Gastroesophageal sphincter (tissue), 4 donors: ENCODE results near the gene AMDHD1. TPM values are rescaled to one million over a fixed set of nuclear protein-coding genes. Genes with fewer than 3 reads are reported as not detected.

Experiments used
- ATAC-seq: fragments of 150-250 bp; one replicate; pipeline ENCODE4 v1.9.1; 2016; ENCODE audit warnings: mild to moderate bottlenecking, moderate library complexity
- H3K27ac ChIP-seq, 4 donors: fragments of 200-600 bp; sonication (generic) in 3 of 4; 1 replicate in 3 of 4; 2 replicates in 1 of 4; pipeline ENCODE4 v1.5.1; 2016 to 2019
- H3K27me3 ChIP-seq: fragments of 200-600 bp; sonication (generic); one replicate; pipeline ENCODE4 v1.5.1; 2019
- H3K36me3 ChIP-seq, 2 donors: fragments of 200-600 bp; sonication (generic); one replicate each; pipeline ENCODE4 v1.5.1; 2019; ENCODE audit warnings: control low read depth in 1 of 2
- H3K4me1 ChIP-seq, 3 donors: fragments of 200-600 bp; sonication (generic); 1 replicate in 2 of 3; 2 replicates in 1 of 3; pipeline ENCODE4 v1.5.1; 2016 to 2019; ENCODE audit warnings: control low read depth in 2 of 3
- H3K4me3 ChIP-seq, 2 donors: fragments of 200-600 bp; sonication (generic); one replicate each; pipeline ENCODE4 v1.5.1; 2019; ENCODE audit warnings: mild to moderate bottlenecking in 1 of 2, moderate library complexity in 1 of 2
- H3K9me3 ChIP-seq, 3 donors: fragments of 200-600 bp; sonication (generic); one replicate each; pipeline ENCODE4 v1.5.1; 2017 to 2019; ENCODE audit warnings: control low read depth in 2 of 3
- EP300 ChIP-seq: sonication (generic); formaldehyde crosslinking; IDR thresholded peaks from one replicate; pipeline ENCODE4 v1.6.1; 2017; ENCODE audit warnings: antibody characterized with exemption, mild to moderate bottlenecking
- POLR2A ChIP-seq, 2 donors: fragments of 450-650 bp; IDR thresholded peaks; one replicate each; pipeline ENCODE4 v1.6.1; 2017; ENCODE audit warnings: antibody characterized with exemption in 2 of 2, mild to moderate bottlenecking in 2 of 2, moderate library complexity in 1 of 2
- POLR2AphosphoS5 ChIP-seq: sonication (generic); formaldehyde crosslinking; IDR thresholded peaks from one replicate; pipeline ENCODE4 v1.6.1; 2017; ENCODE audit warnings: antibody characterized with exemption
- WGBS, 2 donors: methylation state at CpG; one replicate each; pipeline ENCODE4 v1.1.5; 2018; ENCODE audit warnings: low coverage in 1 of 2; 5-methylcytosine and 5-hydroxymethylcytosine counted together
- total RNA-seq, 4 donors: library from RNA; depleted of rRNA; stranded (reverse); fragments of >200 nt; gene quantifications; one replicate each; pipeline ENCODE4 v1.1.0, GENCODE V29; 2016
- TF ChIP-seq, protein P1 (sequence below), 4 experiments: fragments of 200-600 bp in 2 of 4; fragments of 450-650 bp in 2 of 4; sonication (generic) in 1 of 4; IDR thresholded peaks; one replicate each; pipeline ENCODE4 v1.5.1; 2017 to 2019; ENCODE audit warnings: antibody characterized with exemption in 4 of 4, mild to moderate bottlenecking in 2 of 4, moderate library complexity in 2 of 4

AMDHD1 gene
- total RNA-seq, 4 donors from 2014 or later, result 0.40 to 1.8 (median 1.0) TPM; not detected in 1

DNA sequence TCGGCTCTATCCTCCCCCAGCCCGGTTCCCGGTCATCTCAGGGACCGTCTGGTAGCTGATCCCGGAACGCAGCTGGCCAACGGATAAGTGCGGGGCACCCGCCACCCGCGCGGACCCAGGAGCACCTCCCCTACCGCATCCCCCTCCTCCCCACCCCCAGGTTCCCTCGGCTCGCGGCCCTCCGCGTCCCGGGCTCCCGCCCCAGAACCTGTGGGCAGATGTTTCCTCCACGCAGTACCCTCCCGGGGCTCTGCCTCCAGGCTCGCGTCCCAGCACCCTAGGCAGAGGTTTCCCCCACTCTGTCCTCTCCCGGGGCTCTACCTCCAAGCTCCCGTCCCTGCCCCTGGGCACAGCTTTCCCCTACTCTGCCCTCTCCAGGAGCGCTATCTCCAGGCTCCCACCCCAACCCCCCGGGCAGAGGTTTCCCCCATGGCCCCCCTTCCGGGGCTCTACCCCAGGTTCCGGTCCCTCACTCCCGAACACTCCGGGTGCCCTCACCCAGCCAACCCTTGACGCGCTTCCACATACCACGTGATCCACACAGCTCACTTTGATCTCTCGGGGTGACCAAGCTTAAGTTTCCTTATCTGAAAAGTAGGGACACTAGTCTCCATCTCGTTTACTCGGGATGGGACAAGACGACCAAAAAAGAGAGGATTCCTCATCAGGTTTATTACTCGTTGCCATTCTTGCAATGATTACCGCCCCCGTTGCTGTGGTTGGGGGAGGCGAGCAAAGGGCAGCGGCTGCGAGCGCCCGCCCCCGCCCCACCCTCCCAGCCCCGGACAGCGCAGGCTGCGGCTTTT lies 404 bp upstream of the AMDHD1 start, which contains the start of gene CCDC38:
TSS of gene CCDC38 (minus strand) at position 91 of the 806 bp plus-strand sequence. CDS start 6,105 bp downstream, outside the sequence.
- Histone ChIP-seq H3K9me3 (no peaks in the 10 kb centered on the region), H3K27me3 (no peaks in the 10 kb centered on the region), H3K27ac (peak within 1 kb of the TSS; percentile 4 to 93 (median 90)), H3K4me1 (peaks cover 0 to 17% (median 0%) of the 10 kb centered on the region in 3 donors), H3K4me3 (peak within 1 kb of the TSS; percentile 81 to 88), H3K36me3 (no peaks in the 10 kb centered on the region)
- 0% methylated on average over 2 to 8 of the region's 51 CpGs for WGBS, 2 donors
- ATAC-seq, result peak; percentile 97
- TF ChIP-seq, protein P1, sequence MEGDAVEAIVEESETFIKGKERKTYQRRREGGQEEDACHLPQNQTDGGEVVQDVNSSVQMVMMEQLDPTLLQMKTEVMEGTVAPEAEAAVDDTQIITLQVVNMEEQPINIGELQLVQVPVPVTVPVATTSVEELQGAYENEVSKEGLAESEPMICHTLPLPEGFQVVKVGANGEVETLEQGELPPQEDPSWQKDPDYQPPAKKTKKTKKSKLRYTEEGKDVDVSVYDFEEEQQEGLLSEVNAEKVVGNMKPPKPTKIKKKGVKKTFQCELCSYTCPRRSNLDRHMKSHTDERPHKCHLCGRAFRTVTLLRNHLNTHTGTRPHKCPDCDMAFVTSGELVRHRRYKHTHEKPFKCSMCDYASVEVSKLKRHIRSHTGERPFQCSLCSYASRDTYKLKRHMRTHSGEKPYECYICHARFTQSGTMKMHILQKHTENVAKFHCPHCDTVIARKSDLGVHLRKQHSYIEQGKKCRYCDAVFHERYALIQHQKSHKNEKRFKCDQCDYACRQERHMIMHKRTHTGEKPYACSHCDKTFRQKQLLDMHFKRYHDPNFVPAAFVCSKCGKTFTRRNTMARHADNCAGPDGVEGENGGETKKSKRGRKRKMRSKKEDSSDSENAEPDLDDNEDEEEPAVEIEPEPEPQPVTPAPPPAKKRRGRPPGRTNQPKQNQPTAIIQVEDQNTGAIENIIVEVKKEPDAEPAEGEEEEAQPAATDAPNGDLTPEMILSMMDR (IDR thresholded peaks at IDR 0.05), result no peak
- peak in 1 of 2 donors; percentile 15 for TF ChIP-seq POLR2A (IDR thresholded peaks at IDR 0.05)
- TF ChIP-seq POLR2AphosphoS5, result no peak
- no peak for TF ChIP-seq EP300

DNA sequence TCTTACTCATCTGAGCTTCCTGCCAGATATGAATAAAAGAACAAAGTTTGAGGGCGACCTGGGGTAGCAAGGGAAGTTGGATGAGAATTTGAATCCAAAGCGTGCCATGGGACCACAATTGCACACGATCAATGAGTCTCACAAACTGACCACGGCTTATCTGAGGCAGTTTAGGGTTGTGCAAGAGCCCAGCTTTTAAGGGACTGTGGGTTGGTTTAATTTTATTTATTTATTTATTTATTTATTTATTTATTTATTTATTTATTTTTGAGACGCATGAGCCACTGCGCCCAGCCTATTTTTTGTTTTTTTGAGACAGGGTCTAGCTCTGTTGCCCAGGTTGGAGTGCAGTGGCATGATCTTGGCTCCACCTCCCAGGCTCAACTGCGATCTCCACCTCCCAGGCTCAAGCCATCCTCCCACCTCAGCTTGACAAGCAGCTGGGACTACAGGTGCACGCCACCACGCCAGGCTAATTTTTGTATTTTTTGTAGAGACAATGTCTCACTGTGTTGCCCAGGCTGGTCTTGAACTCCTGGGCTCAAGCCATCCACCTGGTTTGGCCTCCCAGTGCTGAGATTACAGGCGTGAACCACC lies 1.1 kb downstream of the AMDHD1 start:
- Histone ChIP-seq H3K4me1 (peaks cover 0 to 17% (median 0%) of the 10 kb centered on the region in 3 donors), H3K27ac (no peak overlapping the region), H3K4me3 (no peak overlapping the region), H3K9me3 (no peaks in the 10 kb centered on the region), H3K36me3 (no peaks in the 10 kb centered on the region), H3K27me3 (no peaks in the 10 kb centered on the region)
- no peak for TF ChIP-seq POLR2A (IDR thresholded peaks at IDR 0.05)
- TF ChIP-seq, protein P1 (IDR thresholded peaks at IDR 0.05), result no peak
- ATAC-seq, result no peak
- 88 to 97% methylated on average over 4 of the region's 10 CpGs for WGBS, 2 donors

DNA sequence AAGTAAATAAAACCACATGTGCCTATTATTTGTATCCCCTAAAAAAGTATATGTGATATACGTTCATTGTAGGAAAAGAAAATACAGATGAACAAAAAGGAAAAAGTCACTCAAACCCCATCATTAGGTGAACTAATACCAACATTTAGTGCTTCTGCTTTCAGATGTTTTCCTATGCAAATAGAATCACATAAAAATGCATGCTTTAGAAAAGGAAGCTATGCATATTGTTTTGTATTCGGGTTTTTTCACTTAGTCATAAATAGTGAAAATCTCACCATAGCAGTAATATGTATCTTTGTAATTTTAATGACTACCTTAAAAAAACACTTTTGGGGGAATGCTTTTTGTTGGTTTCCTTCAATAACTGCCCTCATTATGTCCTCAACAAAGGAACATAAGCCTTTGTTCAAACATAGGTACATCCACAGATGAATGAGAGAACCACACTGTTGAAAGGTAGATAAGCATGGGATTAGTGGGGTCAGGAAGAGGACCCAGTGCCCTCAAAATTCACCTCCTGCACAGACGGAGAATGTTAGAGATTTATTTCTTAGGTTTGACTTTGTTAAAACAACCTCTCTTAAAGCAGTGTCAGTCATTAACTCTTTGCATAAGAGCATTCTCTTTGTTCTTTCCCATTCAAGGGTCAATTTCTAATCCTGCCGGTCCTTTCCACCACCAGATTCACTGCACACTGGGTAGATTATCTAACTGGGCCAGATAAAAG lies 6.5 kb downstream of the AMDHD1 start:
- H3K27ac ChIP-seq, result no peak overlapping the region
- H3K36me3 ChIP-seq, result no peaks in the 10 kb centered on the region
- TF ChIP-seq POLR2A (IDR thresholded peaks at IDR 0.05) (no peak), EP300 (no peak)
- TF ChIP-seq, protein P1 (IDR thresholded peaks at IDR 0.05), result no peak
- ATAC-seq, result no peak
- no peaks in the 10 kb centered on the region for H3K4me1 ChIP-seq
- WGBS, 2 donors, result 45 to 60% methylated on average over 4 of the region's 4 CpGs
- H3K27me3 ChIP-seq, result no peaks in the 10 kb centered on the region
- no peaks in the 10 kb centered on the region for H3K9me3 ChIP-seq
- H3K4me3 ChIP-seq, result no peak overlapping the region

DNA sequence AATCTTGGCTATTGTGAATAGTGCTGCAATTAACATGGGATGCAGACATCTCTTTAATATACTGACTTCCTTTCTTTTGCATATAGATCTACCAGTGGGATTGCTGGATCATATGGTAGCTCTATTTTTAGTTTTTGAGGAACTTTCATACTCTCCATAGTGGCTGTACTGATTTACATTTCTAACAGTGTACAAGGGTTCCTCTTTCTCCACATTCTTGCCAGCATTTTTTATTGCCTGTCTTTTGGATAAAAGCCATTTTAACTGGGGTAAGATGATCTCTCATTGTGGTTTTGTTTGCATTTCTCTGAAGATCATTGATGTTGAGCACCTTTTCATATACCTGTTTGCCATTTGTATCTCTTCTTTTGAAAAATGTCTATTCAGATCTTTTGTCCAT lies 8.4 kb downstream of the AMDHD1 start:
- peaks cover under 1% of the 10 kb centered on the region for H3K27me3 ChIP-seq
- no peak overlapping the region for H3K4me3 ChIP-seq
- no peak for TF ChIP-seq POLR2A (IDR thresholded peaks at IDR 0.05)
- TF ChIP-seq POLR2AphosphoS5, result no peak
- H3K27ac ChIP-seq, result no peak overlapping the region
- H3K9me3 ChIP-seq, result no peaks in the 10 kb centered on the region
- no peaks in the 10 kb centered on the region for H3K4me1 ChIP-seq
- no peak for ATAC-seq
- H3K36me3 ChIP-seq, result no peaks in the 10 kb centered on the region

DNA sequence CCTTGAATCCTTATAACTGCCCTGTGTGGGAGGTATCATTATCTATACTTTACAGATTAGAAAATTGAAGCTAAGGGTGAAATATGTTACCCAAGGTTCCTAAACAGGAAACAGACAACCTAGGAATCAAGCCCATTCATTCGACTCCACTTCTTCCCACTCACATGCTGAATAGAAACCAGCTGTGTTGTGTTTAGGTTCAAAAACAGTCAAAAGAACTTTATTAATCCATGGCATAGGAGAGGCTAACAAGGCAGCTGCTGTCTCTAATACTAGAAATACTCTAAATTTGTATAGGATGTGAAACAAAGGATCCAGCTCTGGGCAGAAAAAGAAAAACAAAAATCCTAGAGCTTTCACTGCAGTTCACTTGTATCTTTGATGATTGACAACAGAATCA lies 9.9 kb downstream of the AMDHD1 start:
- no peaks in the 10 kb centered on the region for H3K36me3 ChIP-seq
- WGBS, 2 donors, result 0 to 14% methylated on average over 1 of the region's 1 CpG
- TF ChIP-seq POLR2A (IDR thresholded peaks at IDR 0.05), result no peak
- no peak for TF ChIP-seq EP300
- no peak overlapping the region for H3K4me3 ChIP-seq
- H3K27me3 ChIP-seq, result peaks cover 4% of the 10 kb centered on the region
- no peak overlapping the region for H3K27ac ChIP-seq
- H3K4me1 ChIP-seq, result no peaks in the 10 kb centered on the region
- H3K9me3 ChIP-seq, result no peaks in the 10 kb centered on the region
- no peak for ATAC-seq
